Muscle layer of colon (tissue), 2 donors: ENCODE results near the gene BRD1.

Source experiments
- H3K27ac ChIP-seq: one replicate; pipeline ENCODE4 v1.7.0; 2013; ENCODE audit warnings: low read depth, mild to moderate bottlenecking, low read length, moderate library complexity
- H3K27me3 ChIP-seq, 2 donors: one replicate each; pipeline ENCODE4 v1.7.0; 2013; ENCODE audit warnings: low read length in 2 of 2, mild to moderate bottlenecking in 2 of 2; ENCODE audit not compliant: insufficient read depth in 2 of 2, control insufficient read depth in 1 of 2
- H3K36me3 ChIP-seq: one replicate; pipeline ENCODE4 v1.7.0; 2013; ENCODE audit warnings: mild to moderate bottlenecking, low read length; ENCODE audit not compliant: insufficient read depth
- H3K4me1 ChIP-seq: one replicate; pipeline ENCODE4 v1.7.0; 2013; ENCODE audit warnings: mild to moderate bottlenecking, low read length; ENCODE audit not compliant: insufficient read depth
- H3K4me3 ChIP-seq, 2 donors: one replicate each; pipeline ENCODE4 v1.7.0; 2013; ENCODE audit warnings: low read length in 2 of 2, low read depth in 1 of 2, mild to moderate bottlenecking in 1 of 2, moderate library complexity in 1 of 2
- H3K9ac ChIP-seq: one replicate; pipeline ENCODE4 v1.7.0; 2013; ENCODE audit warnings: low read length
- H3K9me3 ChIP-seq: one replicate; pipeline ENCODE4 v1.7.0; 2013; ENCODE audit warnings: mild to moderate bottlenecking, low read length
- donor health status: abdominal sarcoma.
- donor health status: Adenocarcinoma of cecum.

The BRD1 gene

DNA sequence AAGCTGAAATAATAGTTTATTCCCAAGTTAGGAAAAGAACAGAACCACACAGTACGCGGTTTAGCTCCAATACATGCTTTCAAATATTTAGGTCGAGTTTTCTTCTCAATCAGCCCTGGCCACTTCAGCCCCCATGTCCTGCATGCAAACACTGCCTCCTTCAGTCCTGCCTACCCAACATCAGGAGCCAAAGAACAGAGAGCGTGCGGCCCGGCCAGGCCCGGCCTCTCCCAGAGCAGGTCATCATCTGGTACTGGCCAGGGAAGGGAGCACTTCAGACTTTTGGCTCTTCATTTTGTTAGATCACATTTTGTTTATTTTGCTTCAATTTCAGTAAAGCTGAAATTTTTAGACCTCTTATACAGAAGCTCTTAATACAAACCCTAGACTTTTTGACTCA is 6.7 kb downstream of the BRD1 start:
- no peaks in the 10 kb centered on the region for H3K9me3 ChIP-seq
- H3K4me1 ChIP-seq, result peaks cover 55% of the 10 kb centered on the region
- H3K9ac ChIP-seq, result no peak overlapping the region
- H3K27ac ChIP-seq, result no peak overlapping the region
- H3K27me3 ChIP-seq, result no peaks in the 10 kb centered on the region
- H3K4me3 ChIP-seq, result no peak overlapping the region
- H3K36me3 ChIP-seq, result peaks cover 48% of the 10 kb centered on the region

DNA sequence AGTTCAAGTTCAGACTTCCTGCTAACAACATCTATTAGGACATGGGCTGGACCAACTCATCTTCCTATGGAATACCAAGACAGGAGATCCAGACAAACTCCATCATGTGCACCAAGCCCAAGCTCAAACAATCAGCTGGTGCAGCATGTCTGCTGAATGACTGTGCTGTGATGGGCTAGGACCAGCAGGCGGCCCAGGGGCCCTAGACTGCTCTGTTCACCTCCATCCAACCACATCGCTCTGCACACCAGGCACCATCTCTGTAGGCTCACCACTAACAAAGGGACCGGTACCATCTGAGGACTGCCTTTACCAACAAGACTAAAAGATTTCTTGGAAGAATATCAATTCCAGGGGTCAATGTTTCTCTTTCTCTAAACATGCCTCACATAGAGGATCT is 10.3 kb downstream of the BRD1 start:
- Histone ChIP-seq H3K9ac (no peak overlapping the region), H3K36me3 (peaks cover 40% of the 10 kb centered on the region), H3K27me3 (no peaks in the 10 kb centered on the region), H3K9me3 (no peaks in the 10 kb centered on the region), H3K4me3 (peak overlapping the region in 1 of 2 donors; percentile 1), H3K4me1 (peaks cover 69% of the 10 kb centered on the region), H3K27ac (no peak overlapping the region)

- H3K27ac ChIP-seq, result no peak overlapping the region
- peaks cover 30% of the 10 kb centered on the region for H3K36me3 ChIP-seq
- H3K9ac ChIP-seq, result no peak overlapping the region
- no peak overlapping the region for H3K4me3 ChIP-seq
- H3K27me3 ChIP-seq, result no peaks in the 10 kb centered on the region
- peaks cover 71% of the 10 kb centered on the region for H3K4me1 ChIP-seq
- H3K9me3 ChIP-seq, result no peaks in the 10 kb centered on the region
Observed at GRCh38 chr22:49815641-49816091, 12.0 kb downstream of the BRD1 start.

DNA sequence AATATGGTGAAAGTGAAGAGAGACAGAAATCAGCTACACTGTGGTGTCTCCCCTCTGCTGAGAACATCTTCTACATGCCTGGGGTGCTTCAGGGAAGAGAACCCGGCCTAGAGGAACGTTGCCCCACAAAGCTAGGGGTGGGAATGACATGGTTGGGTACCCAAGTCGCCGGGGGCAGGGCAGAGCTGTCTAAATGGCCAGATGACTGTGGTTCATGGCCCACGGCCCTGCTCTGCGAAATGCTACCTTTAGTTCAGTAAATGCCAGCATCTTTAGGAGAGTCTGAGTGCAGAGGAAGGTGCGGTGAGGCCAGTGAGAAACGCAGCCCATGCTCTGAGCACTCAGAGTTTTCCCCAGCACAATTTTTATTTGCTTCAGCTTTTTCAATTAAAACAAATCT is 12.8 kb downstream of the BRD1 start:
- no peak overlapping the region for H3K27ac ChIP-seq
- H3K9me3 ChIP-seq, result no peaks in the 10 kb centered on the region
- H3K36me3 ChIP-seq, result peaks cover 22% of the 10 kb centered on the region
- no peak overlapping the region for H3K4me3 ChIP-seq
- peaks cover 76% of the 10 kb centered on the region for H3K4me1 ChIP-seq
- no peak overlapping the region for H3K9ac ChIP-seq
- no peaks in the 10 kb centered on the region for H3K27me3 ChIP-seq

- H3K4me3 ChIP-seq, result no peak overlapping the region
- H3K4me1 ChIP-seq, result peaks cover 80% of the 10 kb centered on the region
- H3K9ac ChIP-seq, result no peak overlapping the region
- H3K27me3 ChIP-seq, result no peaks in the 10 kb centered on the region
- no peak overlapping the region for H3K27ac ChIP-seq
- H3K36me3 ChIP-seq, result peaks cover 21% of the 10 kb centered on the region
- no peaks in the 10 kb centered on the region for H3K9me3 ChIP-seq
Observed at GRCh38 chr22:49814164-49814686, 13.4 kb downstream of the BRD1 start.

GRCh38 chr22:49812838-49813237 is 14.8 kb downstream of the BRD1 start:
- Histone ChIP-seq H3K36me3 (peaks cover 13% of the 10 kb centered on the region), H3K27ac (no peak overlapping the region), H3K4me1 (peaks cover 85% of the 10 kb centered on the region), H3K9me3 (no peaks in the 10 kb centered on the region), H3K4me3 (no peak overlapping the region), H3K27me3 (no peaks in the 10 kb centered on the region), H3K9ac (no peak overlapping the region)

GRCh38 chr22:49811020-49811791 is 16.5 kb downstream of the BRD1 start:
- H3K4me3 ChIP-seq, result no peak overlapping the region
- no peaks in the 10 kb centered on the region for H3K9me3 ChIP-seq
- H3K27me3 ChIP-seq, result no peaks in the 10 kb centered on the region
- H3K4me1 ChIP-seq, result peaks cover 71% of the 10 kb centered on the region
- H3K27ac ChIP-seq, result no peak overlapping the region
- H3K36me3 ChIP-seq, result peaks cover 8% of the 10 kb centered on the region
- no peak overlapping the region for H3K9ac ChIP-seq

DNA sequence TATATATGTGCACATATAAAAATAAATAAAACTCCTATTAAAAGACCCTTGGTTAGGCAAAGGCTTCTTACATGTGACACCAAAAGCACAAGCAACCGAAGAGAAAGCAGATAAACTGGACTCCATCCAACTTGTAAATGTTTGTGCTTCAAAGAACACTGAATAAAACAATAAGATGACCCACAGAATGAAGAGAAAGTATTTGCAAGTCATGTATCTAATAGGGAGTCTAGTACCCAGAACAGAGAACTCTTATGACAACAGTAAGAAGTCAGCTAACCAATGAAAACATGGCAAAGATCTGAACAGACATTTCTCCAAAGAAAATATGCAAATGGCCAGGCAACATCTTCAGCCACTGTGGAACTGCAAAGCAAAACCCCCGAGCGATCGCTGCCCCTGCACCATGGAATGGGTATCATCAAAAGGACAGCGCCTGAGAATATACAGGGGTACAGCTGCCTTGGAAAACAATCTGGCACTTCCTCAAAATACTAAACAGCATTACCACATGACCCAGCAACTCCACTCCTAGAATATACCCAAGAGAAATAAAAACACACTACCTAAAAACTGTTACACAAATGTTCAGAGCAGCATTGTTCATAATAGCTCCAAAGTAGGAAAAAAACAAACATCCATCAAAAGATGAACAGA is 17.2 kb downstream of the BRD1 start:
- Histone ChIP-seq H3K36me3 (peaks cover 8% of the 10 kb centered on the region), H3K9me3 (no peaks in the 10 kb centered on the region), H3K27me3 (no peaks in the 10 kb centered on the region), H3K27ac (no peak overlapping the region), H3K4me1 (peaks cover 64% of the 10 kb centered on the region), H3K4me3 (no peak overlapping the region), H3K9ac (no peak overlapping the region)

GRCh38 chr22:49807780-49808708 is 19.6 kb downstream of the BRD1 start:
- Histone ChIP-seq H3K4me1 (peaks cover 55% of the 10 kb centered on the region), H3K4me3 (no peak overlapping the region), H3K9ac (no peak overlapping the region), H3K36me3 (peaks cover 4% of the 10 kb centered on the region), H3K9me3 (no peaks in the 10 kb centered on the region), H3K27me3 (no peaks in the 10 kb centered on the region), H3K27ac (no peak overlapping the region)

DNA sequence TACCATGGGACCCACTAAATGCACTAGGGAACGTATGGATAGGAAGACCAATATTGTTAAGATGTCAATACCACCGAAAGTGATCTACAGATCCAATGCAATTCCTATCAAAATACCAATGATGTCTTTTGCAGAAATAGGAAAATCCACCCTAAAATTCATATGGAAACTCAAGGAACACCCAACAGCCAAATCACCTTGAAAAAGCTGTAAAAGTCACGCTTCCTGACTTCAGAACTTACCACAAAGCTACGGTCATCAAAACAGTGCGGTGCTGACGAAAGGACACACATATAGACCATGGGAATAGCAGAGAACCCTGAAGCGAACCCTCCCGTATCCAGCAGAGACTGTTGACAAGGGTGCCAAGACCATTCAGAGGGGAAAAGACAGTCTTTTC is 20.5 kb downstream of the BRD1 start:
- Histone ChIP-seq H3K9ac (no peak overlapping the region), H3K36me3 (peaks cover 10% of the 10 kb centered on the region), H3K27me3 (no peaks in the 10 kb centered on the region), H3K9me3 (no peaks in the 10 kb centered on the region), H3K4me1 (peaks cover 45% of the 10 kb centered on the region), H3K27ac (no peak overlapping the region), H3K4me3 (no peak overlapping the region)
